Smooth muscle cell (in vitro differentiated cells): ENCODE measurements around the gene IGF2R. TPM values are rescaled to one million over a fixed set of nuclear protein-coding genes. Genes with fewer than 3 reads are reported as not detected.

ENCODE experiments used
- DNase-seq: peaks from one replicate; lab custom pipeline; 2025; ENCODE audit not compliant: unreplicated experiment; lab: John Stamatoyannopoulos, UW
- H2AFZ ChIP-seq: fragments of 200-600 bp; sonication (generic); 2 replicates; pipeline ENCODE4 v1.6.0; 2016; ENCODE audit warnings: antibody characterized with exemption, low read depth, mild to moderate bottlenecking
- H3F3A ChIP-seq: fragments of 200-600 bp; sonication (generic); 2 replicates; pipeline ENCODE4 v1.6.0; 2017; ENCODE audit warnings: antibody characterized with exemption, low read depth
- H3K27ac ChIP-seq: fragments of 200-600 bp; sonication (generic); 2 replicates; pipeline ENCODE4 v1.5.1; 2016; ENCODE audit warnings: low read depth, mild to moderate bottlenecking
- H3K27me3 ChIP-seq: fragments of 200-600 bp; sonication (generic); 2 replicates; pipeline ENCODE4 v1.6.1; 2016; ENCODE audit warnings: low read depth, mild to moderate bottlenecking
- H3K36me3 ChIP-seq: fragments of 200-600 bp; sonication (generic); 2 replicates; pipeline ENCODE4 v1.5.1; 2016; ENCODE audit warnings: low read depth
- H3K4me1 ChIP-seq: fragments of 200-600 bp; sonication (generic); 2 replicates; pipeline ENCODE4 v1.5.1; 2016; ENCODE audit warnings: low read depth
- H3K4me2 ChIP-seq: fragments of 200-600 bp; sonication (generic); 2 replicates; pipeline ENCODE4 v1.6.0; 2016; ENCODE audit warnings: mild to moderate bottlenecking
- H3K4me3 ChIP-seq: fragments of 200-600 bp; sonication (generic); 2 replicates; pipeline ENCODE4 v1.5.1; 2016; ENCODE audit warnings: mild to moderate bottlenecking
- H3K79me2 ChIP-seq: fragments of 200-600 bp; sonication (generic); 2 replicates; pipeline ENCODE4 v1.6.0; 2016; ENCODE audit warnings: low read depth, mild to moderate bottlenecking
- H3K9ac ChIP-seq: fragments of 200-600 bp; sonication (generic); 2 replicates; pipeline ENCODE4 v1.6.0; 2016; ENCODE audit warnings: low read depth
- H3K9me3 ChIP-seq: fragments of 200-600 bp; sonication (generic); replicated peaks from 2 replicates; pipeline ENCODE4 v1.5.1; 2016; ENCODE audit warnings: low read depth
- H4K20me1 ChIP-seq: fragments of 200-600 bp; sonication (generic); 2 replicates; pipeline ENCODE4 v1.6.0; 2016; ENCODE audit warnings: low read depth
- CTCF ChIP-seq: fragments of 200-600 bp; sonication (generic); IDR thresholded peaks from 2 replicates; pipeline ENCODE4 v1.5.1; 2017; ENCODE audit warnings: borderline replicate concordance, mild to moderate bottlenecking, antibody characterized with exemption; ENCODE audit not compliant: insufficient read depth, poor library complexity, severe bottlenecking
- WGBS: methylation state at CpG from one replicate; pipeline ENCODE4 v1.1.7; 2016; ENCODE audit warnings: low lambda C conversion rate; 5-methylcytosine and 5-hydroxymethylcytosine counted together
- polyA plus RNA-seq: library from polyadenylated mRNA; unstranded; fragments of >200 nt; fragmentation: Nextera tagmentation; extraction: Ambion mirVana; gene quantifications from 2 replicates; pipeline ENCODE4 v1.2.1, GENCODE V29; 2016
- total RNA-seq: library from RNA; depleted of rRNA; stranded (reverse); fragments of >200 nt; gene quantifications from 2 replicates; pipeline ENCODE4 v1.2.3, GENCODE V29; 2014

The IGF2R gene
- total and polyA plus RNA-seq, 2 experiments from 2014 or later = 44.7 to 77.4 TPM

- Histone ChIP-seq H4K20me1 (peaks cover 100% of the 10 kb centered on the region), H3K4me1 (peaks cover 20% of the 10 kb centered on the region)
- DNase-seq = no peak
Observed at GRCh38 chr6:159981071-159981402, 12.2 kb downstream of the IGF2R start.

GRCh38 chr6:159981403-159982245, 12.7 kb downstream of the IGF2R start:
- H2AFZ ChIP-seq = no peak overlapping the region
- no peak for DNase-seq
- peaks cover 8% of the 10 kb centered on the region for H3F3A ChIP-seq
- no peak overlapping the region for H3K4me3 ChIP-seq
- 65% methylated on average over 16 of the region's 16 CpGs for WGBS
- H3K9me3 ChIP-seq = no peaks in the 10 kb centered on the region
- no peaks in the 10 kb centered on the region for H3K36me3 ChIP-seq
- H3K9ac ChIP-seq = peak overlapping the region; percentile 1
- peaks cover 100% of the 10 kb centered on the region for H3K79me2 ChIP-seq
- peaks cover 100% of the 10 kb centered on the region for H4K20me1 ChIP-seq
- H3K27me3 ChIP-seq = no peaks in the 10 kb centered on the region
- peak overlapping the region; percentile 23 for H3K4me2 ChIP-seq
- peaks cover 20% of the 10 kb centered on the region for H3K4me1 ChIP-seq
- TF ChIP-seq CTCF = no peak
- H3K27ac ChIP-seq = peak overlapping the region; percentile 71

More at GRCh38 chr6:159981071-159981402, 12.2 kb downstream of the IGF2R start:
- no peak overlapping the region for H3K27ac ChIP-seq
- H3K9me3 ChIP-seq = no peaks in the 10 kb centered on the region
- H2AFZ ChIP-seq = no peak overlapping the region
- H3K4me3 ChIP-seq = no peak overlapping the region
- no peak overlapping the region for H3K4me2 ChIP-seq
- H3K9ac ChIP-seq = no peak overlapping the region
- 89% methylated on average over 6 of the region's 6 CpGs for WGBS
- no peaks in the 10 kb centered on the region for H3K36me3 ChIP-seq
- no peak for TF ChIP-seq CTCF
- peaks cover 8% of the 10 kb centered on the region for H3F3A ChIP-seq
- H3K27me3 ChIP-seq = no peaks in the 10 kb centered on the region
- peaks cover 100% of the 10 kb centered on the region for H3K79me2 ChIP-seq

- H3K4me1 ChIP-seq = peaks cover 20% of the 10 kb centered on the region
- no peaks in the 10 kb centered on the region for H3K27me3 ChIP-seq
- DNase-seq = no peak
- H4K20me1 ChIP-seq = peaks cover 100% of the 10 kb centered on the region
- H3K4me3 ChIP-seq = no peak overlapping the region
- H3F3A ChIP-seq = peaks cover 8% of the 10 kb centered on the region
- no peak overlapping the region for H2AFZ ChIP-seq
- TF ChIP-seq CTCF = no peak
- H3K27ac ChIP-seq = peak overlapping the region; percentile 71
- H3K79me2 ChIP-seq = peaks cover 100% of the 10 kb centered on the region
- H3K36me3 ChIP-seq = no peaks in the 10 kb centered on the region
- H3K9me3 ChIP-seq = no peaks in the 10 kb centered on the region
- H3K4me2 ChIP-seq = peak overlapping the region; percentile 58
- 93% methylated on average over 6 of the region's 6 CpGs for WGBS
- no peak overlapping the region for H3K9ac ChIP-seq
Observed at GRCh38 chr6:159982731-159983506, 14.0 kb downstream of the IGF2R start.
